Astrocyte of the cerebellum (primary cell): ENCODE measurements around the gene GNPTG.

Experiments used
- DNase-seq: peaks from one replicate; pipeline ENCODE4 v3.0.0-alpha.2; 2011; ENCODE audit warnings: low read depth
- H3K4me3 ChIP-seq: 2 replicates; pipeline ENCODE4 v1.5.1; 2011; ENCODE audit warnings: mild to moderate bottlenecking, low read depth, low read length, moderate library complexity
- CTCF ChIP-seq: IDR thresholded peaks from 2 replicates; pipeline ENCODE4 v1.5.1; 2012; ENCODE audit warnings: low read length, low read depth, moderate library complexity, mild to moderate bottlenecking; ENCODE audit errors: missing control alignments
- in situ Hi-C: cut with HindIII; loops from 2 replicates; pipeline ENCODE4 v1.10.0; 2017; ENCODE audit warnings: low sequenced_read_pairs

GNPTG gene

GRCh38 chr16:1354815-1355540 lies 3.2 kb downstream of the GNPTG start:
- H3K4me3 ChIP-seq, result no peak overlapping the region
- in situ Hi-C loops, result no loop called here
- TF ChIP-seq CTCF, result no peak
- no peak for DNase-seq

GRCh38 chr16:1355591-1355990 lies 3.9 kb downstream of the GNPTG start:
- in situ Hi-C loops, result no loop called here
- no peak for TF ChIP-seq CTCF
- H3K4me3 ChIP-seq, result no peak overlapping the region
- no peak for DNase-seq

- TF ChIP-seq CTCF, result no peak
- no peak for DNase-seq
- no peak overlapping the region for H3K4me3 ChIP-seq
- in situ Hi-C loops, result no loop called here
Measured at GRCh38 chr16:1356061-1356900, 4.5 kb downstream of the GNPTG start.

- TF ChIP-seq CTCF, result no peak
- in situ Hi-C loops, result no loop called here
- DNase-seq, result no peak
- H3K4me3 ChIP-seq, result no peak overlapping the region
Measured at GRCh38 chr16:1357906-1358566, 6.3 kb downstream of the GNPTG start.

GRCh38 chr16:1361685-1362360 lies 10.1 kb downstream of the GNPTG start:
- in situ Hi-C loops, result no loop called here
- H3K4me3 ChIP-seq, result no peak overlapping the region
- no peak for TF ChIP-seq CTCF
- no peak for DNase-seq

- in situ Hi-C loops, result no loop called here
- no peak for TF ChIP-seq CTCF
- DNase-seq, result no peak
- H3K4me3 ChIP-seq, result no peak overlapping the region
Measured at GRCh38 chr16:1362807-1363206, 11.1 kb downstream of the GNPTG start.
